ENCODE results near the gene KRTAP10-7.
"Not testable (repeated sequence)": the region's sequence is repeated elsewhere in the genome, so short reads cannot be mapped to it uniquely, and the experiment has no call there.

KRTAP10-7 gene

DNA sequence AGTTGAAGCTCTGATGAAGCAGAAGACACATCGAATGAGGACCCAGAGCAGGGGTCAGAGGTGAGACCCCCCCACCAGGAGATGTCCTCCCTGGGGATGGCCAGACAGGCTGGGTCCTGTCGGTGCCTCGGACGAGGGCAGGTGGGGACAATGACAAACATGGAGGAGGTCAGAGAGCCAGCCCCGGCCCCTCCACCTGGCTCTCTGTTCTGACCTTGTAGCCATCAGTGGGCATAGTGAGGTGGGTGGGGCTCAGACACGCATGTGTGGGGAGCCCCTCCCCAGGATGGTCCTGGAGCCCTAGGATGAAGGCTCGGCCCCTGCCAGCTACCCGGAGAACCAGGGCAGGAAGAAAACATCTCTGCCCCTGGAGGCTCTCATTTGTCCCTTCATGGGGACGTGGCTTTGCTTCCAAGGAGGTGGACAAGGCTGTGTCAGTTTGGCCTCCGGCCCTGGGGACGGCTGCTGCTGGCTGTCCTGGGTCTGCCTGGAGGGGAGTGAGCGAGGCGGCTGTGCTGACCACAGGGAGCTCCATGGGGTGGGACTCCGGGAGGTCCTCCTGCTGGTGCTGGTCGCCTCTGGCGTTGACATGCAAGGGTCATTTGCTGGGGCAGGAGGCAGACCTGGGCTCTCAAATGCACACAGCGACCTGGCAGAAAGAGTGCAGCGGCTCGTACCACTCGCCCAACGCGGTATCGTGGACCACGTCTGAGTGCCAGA, 10.7 kb upstream of the KRTAP10-7 start:
- no peak for DNase-seq (ENCODE audit: extremely low read depth in 1 of 2, low read depth in 1 of 2)

- no peak for DNase-seq (ENCODE audit: extremely low read depth in 1 of 2, low read depth in 1 of 2)
Measured at GRCh38 chr21:44590311-44590721, 10.1 kb upstream of the KRTAP10-7 start.

DNA sequence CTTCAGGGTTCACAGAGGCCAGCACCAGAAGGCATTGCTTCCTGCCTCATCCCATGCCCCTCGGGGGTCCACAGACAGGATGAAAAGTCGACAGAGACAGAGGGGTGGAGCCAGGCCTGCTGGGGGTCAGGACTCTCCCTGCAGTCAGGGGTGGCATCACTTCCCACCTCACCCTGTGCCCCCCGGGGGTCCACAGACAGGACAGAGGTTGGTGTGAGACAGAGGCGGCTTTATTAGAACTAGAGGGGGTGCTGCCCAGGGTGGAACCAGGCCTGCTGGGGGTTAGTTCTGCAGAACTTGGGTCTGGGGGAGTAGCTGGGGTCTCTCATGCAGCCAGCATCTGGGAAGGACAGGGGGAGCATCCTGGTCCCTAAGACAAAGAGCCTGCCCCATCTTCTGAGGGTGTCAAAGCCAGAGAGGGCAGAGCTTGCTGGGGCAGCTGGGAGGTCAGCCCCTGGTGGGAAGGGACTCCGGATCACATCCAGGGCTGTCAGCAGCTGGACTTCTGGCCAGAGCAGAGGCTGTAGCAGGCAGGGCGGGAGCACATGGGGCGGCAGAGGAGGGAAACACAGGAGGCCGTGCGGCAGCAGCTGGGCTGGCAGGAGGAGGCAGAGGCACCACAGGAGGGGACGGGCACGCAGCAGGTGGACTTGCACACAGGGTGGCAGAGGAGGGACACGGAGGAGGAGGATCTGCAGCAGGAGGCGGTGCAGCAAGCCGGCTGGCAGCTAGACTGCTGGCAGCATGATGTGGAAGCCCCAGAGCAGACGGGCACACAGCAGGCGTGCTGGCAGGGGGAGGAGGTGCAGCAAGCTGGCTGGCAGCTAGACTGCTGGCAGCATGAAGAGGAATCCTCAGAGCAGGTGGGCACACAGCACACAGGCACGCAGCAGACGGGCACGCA, 9.2 kb upstream of the KRTAP10-7 start:
- DNase-seq (ENCODE audit: extremely low read depth in 1 of 2, low read depth in 1 of 2): not testable (repeated sequence)

DNA sequence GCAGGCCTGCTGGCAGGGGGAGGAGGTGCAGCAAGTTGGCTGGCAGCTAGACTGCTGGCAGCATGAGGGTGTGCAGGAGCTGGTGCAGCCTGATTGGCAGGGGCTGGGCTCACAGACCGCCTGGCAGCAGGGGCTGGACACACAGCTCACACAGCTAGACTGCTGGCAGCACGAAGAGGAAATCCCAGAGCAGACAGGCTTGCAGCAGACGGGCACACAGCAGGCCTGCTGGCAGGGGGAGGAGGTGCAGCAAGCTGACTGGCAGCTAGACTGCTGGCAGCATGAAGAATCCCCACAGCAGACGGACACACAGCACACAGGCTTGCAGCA, 8.6 kb upstream of the KRTAP10-7 start:
- DNase-seq (ENCODE audit: extremely low read depth in 1 of 2, low read depth in 1 of 2): not testable (repeated sequence)

- DNase-seq (ENCODE audit: extremely low read depth in 1 of 2, low read depth in 1 of 2): no peak
Measured at GRCh38 chr21:44592446-44593311, 7.7 kb upstream of the KRTAP10-7 start, which contains the start of gene KRTAP10-6. KRTAP10-6 (minus strand) TSS chr21:44592505; CDS start chr21:44592484, 21 bp downstream.

DNA sequence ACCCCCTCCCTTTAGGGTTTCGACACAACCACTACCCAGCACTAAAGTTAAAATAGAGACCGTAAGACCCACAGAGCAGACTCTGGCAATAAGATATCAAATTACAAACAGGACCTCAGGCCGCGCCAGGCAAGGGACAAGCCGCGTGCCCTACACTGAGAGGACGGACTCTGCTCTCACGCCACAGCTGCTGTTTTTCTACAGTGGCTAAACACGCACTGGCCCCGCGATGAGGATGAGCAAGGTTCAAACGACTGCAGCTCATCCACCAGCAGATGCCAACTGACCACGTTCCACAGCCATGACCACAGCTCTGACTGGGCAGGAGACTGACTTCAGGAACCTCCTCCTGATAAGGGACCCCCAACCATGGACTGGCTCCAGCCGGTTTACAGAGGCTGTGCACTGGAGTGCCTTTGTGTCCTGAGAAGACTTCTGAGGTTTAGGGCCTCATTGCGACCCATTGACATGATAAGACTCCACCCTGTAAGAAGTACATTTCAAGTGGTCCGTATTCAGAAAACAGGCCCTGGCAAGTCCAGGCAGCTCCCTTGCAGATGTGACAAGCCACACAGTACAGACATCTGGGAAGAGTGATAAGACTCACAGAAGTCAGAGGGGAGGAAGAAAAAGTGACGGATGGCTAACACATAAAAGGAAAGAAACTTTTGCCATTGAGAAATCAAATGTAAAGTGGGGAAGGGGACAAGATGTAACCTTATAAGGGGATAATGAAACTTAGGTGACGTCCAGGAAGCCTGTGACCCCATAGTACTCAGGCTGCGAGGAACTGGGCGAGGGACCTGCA, 6.6 kb upstream of the KRTAP10-7 start:
- no peak for DNase-seq (ENCODE audit: extremely low read depth in 1 of 2, low read depth in 1 of 2)

GRCh38 chr21:44594406-44594916, 5.9 kb upstream of the KRTAP10-7 start:
- no peak for DNase-seq (ENCODE audit: extremely low read depth in 1 of 2, low read depth in 1 of 2)

GRCh38 chr21:44595524-44595923, 4.9 kb upstream of the KRTAP10-7 start:
- no peak for DNase-seq (ENCODE audit: extremely low read depth in 1 of 2, low read depth in 1 of 2)

DNA sequence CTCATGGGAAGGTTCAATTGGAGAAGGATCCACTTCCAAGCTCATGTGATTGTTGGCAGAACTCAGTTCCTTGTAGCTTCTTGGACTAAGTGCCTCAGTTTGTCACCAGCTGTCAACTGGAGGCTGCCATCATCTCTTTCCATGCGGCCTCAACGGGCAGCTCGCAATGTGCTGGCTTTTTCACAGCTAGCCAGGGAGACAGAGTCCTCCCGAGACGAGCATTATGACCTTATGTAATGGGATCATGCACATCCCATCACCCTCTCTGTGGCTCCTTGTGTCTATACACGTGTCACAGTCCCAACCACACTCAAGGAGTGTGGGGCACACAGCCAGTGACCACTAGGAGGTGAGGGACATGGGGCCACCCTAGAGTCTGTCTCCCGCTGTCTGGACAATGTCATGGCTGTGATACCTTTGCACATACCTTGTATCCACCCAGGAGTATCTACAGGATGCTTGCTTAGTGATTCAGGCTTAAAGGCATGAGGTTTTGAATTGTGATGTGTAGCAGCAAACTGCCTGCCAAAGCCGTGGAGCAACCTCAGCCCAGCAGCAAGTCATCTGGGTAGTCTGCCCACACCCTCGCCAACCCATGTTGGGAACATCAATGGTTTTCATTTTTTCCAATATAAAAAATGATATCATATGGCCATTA, 4.2 kb upstream of the KRTAP10-7 start:
- no peak for DNase-seq (ENCODE audit: extremely low read depth in 1 of 2, low read depth in 1 of 2)

DNA sequence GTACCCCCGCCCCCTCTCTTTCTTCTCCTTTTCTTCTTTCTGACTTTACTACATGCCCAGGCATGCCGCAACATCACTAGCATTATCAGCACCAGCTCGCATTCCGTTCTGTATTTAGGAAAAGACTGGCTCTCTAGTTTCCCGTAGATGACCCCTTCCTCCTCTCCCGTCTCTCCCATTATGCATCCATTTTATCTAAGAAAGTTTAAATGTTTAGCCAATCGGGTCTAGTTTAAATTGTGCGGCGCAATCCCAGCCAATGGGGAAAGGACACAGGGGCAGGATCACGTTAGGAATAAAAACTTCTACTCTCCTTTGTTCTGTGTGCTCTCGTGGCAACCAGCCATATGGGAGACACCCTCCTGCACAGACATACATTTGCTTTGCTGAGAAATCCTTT, 2.3 kb upstream of the KRTAP10-7 start:
- no peak for DNase-seq (ENCODE audit: extremely low read depth in 1 of 2, low read depth in 1 of 2)

GRCh38 chr21:44599264-44600029, 950 bp upstream of the KRTAP10-7 start:
- no peak for DNase-seq (ENCODE audit: extremely low read depth in 1 of 2, low read depth in 1 of 2)

- DNase-seq (ENCODE audit: extremely low read depth in 1 of 2, low read depth in 1 of 2): not testable (repeated sequence)
Measured at GRCh38 chr21:44601091-44601490, 694 bp downstream of the KRTAP10-7 start.

- no peak for DNase-seq (ENCODE audit: extremely low read depth in 1 of 2, low read depth in 1 of 2)
Measured at GRCh38 chr21:44601596-44602462, 1.4 kb downstream of the KRTAP10-7 start.

- DNase-seq (ENCODE audit: extremely low read depth in 1 of 2, low read depth in 1 of 2): no peak
Measured at GRCh38 chr21:44602463-44602850, 2.1 kb downstream of the KRTAP10-7 start.

- no peak for DNase-seq (ENCODE audit: extremely low read depth in 1 of 2, low read depth in 1 of 2)
Measured at GRCh38 chr21:44603109-44603875, 2.9 kb downstream of the KRTAP10-7 start.

GRCh38 chr21:44603911-44604310, 3.5 kb downstream of the KRTAP10-7 start:
- DNase-seq (ENCODE audit: extremely low read depth in 1 of 2, low read depth in 1 of 2): no peak

- no peak for DNase-seq (ENCODE audit: extremely low read depth in 1 of 2, low read depth in 1 of 2)
Measured at GRCh38 chr21:44606495-44606894, 6.1 kb downstream of the KRTAP10-7 start.

All from stimulated activated CD8-positive, alpha-beta memory T cell treated with anti-CD3 and anti-CD28 coated beads, Interleukin-7, amount 100 ng/mL, for 48 hours (primary cell).